ENCODE results near the gene MCF2L2.

The MCF2L2 gene

DNA sequence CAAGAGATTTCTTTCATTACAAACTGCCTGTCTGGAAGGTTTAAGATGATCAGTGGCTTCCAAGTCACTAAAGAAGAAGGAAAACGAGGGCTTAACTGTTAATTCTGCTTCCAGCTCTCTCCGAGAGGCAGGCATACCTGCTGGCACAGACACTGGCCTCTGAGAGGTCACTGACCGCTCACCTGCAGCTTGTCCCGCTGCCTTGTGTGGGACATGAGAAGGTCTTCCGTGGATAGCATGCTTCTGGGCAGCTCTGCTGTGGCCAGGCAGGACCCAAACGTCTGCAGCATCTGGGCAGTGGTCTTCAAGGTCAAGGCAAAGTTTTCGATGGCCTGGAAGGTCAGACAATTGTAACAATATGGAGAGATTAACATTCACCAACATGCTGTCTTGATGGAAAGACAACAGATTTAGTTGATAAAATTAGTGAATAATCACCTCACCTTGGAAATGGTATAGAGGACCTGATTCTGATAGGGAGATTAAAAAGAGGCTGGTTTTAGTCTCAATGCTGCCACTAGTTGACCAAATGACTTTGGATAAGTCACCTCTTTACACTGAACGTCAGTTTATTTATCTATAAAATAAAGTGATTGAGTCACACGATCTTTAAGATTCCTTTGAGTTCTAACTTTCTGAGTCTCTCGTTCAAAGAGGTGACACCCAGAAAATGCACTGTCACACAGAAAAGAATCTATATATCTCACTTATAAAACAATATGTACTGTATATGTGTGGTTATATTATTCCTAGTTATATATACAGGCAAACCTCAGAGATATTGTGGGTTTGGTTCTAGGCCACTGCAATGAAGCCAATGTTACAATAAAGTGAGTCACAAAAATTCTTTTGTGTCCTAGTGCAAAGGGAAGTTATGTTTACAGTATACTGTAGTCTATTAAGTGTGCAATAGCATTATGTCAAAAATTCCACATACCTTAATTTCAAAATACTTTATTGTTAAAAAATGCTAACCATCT, 110.2 kb downstream of the MCF2L2 start:
- DNase-seq, result no peak

DNA sequence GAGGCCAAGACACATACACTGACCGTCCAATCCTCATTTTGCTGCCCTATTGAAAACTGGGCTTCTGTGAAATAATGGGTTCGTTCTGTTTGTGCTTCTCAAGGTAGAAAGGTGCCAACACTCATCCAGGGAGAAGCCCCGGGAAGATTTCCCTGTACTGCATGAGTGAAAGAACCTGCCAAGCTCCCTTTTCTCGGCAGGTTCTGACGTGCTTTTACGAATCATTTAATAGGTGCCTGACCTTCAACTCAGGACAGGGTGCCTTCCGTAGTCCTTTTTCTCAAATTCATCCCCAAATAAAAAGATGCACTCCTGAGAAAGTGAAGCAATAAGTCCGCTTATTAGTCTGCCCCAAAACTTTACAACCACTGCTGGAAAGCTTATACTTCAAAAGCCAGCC, 111.1 kb downstream of the MCF2L2 start:
- DNase-seq, result no peak

DNA sequence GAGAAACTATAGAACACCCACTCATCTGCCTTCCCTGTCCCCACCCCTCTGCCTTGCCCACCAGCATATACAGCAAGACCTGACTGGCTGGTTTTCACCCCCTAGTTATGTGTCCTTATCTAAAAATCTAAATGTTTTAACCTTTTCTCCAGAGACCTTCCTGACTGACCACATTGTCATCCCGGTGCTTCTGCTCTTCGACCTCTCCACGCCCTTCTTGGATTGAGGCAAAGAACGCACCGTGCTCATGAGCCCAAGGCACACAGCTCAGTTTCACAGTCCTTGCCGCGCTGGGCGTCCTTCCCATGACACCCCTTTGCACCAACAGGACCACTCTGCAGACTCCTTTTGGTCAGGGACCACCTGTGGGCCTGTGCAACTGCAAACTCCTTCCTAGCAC, 112.7 kb downstream of the MCF2L2 start:
- no peak for DNase-seq

DNA sequence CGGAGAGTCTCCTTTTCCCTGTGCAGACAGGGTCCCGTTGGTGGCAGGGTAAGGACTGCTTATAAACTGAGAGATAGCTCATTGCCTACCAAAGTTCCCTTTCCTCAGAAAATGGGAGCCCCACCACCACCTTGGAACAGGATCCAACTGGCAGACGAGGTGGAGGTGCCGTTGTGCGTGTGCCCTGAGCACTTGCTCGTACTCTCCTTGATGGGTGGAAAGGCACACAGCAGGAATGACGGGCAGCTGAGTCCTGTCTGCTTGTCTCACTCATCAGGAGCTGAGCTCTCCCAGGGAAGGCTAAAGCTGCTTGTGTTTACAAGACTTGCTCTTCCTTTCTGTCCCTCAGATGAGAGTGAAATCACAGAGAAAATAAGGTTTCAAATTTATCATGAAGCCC, 114.7 kb downstream of the MCF2L2 start:
- DNase-seq, result no peak

DNA sequence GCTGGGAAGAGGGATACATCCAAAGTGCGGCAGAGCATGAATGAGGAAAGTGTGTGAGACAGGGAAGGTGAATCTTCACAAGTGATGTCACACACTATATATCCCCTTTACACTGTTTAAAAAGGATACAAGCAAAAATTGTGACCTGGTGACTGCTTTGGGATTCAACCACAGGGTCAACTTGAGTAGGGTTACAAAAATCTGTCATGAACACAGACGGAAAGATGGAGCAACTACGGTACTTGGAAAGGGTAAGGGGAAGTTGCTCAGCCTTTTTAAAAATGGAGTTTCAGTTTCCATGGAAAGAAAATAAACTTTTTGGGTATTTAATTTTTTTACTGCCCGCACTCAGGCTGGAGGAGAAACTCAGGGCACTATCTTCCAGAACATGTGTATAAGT, 115.1 kb downstream of the MCF2L2 start:
- no peak for DNase-seq

DNA sequence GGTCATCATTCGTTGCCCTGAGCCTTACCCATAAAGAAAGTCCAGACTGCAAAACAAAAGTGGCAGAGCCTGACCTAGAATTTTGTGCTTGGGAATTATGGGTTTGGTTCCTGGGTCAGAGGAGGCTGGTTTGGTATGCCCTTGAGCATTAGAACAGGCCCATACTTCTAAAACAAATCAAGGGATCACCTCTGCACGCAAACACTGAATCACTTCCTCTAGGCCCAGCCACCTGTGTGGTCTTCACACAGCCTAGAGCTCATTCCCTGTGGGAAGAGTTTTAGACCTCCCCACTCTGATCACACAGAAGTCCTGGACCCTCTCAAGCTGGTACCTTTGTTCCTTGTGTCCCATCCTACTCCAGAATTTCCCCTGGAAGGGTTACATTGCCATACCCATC, 116.0 kb downstream of the MCF2L2 start:
- DNase-seq, result no peak

DNA sequence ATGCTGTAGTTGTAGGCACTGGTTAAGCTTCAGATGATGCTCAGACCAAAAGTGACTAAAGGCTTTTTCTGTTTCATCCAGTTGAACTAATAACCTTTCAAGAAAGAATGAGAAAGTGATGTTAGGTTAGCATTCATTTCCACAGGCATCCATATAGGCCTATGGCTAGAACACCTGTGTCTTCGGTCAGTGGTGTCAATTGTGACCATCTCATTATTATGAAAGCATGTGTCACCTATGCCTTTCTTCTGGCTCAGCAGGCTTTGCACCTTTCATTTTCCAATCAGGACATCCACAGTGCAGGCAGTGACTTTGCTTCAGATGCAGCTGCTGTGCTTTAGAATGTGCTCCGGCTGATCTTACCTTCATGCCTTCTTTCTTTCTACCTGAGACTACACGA, 117.5 kb downstream of the MCF2L2 start:
- DNase-seq, result no peak

DNA sequence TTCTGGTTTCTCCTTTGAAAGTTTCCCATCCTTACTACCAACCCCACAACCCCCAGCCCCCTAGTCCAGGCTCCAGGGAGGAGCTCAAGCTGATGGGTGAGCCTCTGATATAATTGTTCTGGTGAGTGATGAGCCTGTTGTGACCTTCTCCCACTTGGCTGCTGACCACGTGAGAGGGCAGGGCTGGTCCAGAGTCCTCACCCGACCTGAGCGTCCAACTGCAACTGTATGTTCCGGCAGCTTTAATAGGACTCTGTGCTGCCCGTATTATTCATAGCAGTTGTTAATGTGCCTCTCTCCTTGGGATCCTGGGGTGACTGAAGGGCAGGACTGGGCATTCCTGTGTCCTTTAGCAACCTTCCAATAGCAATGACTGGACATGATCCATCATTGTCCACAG, 119.1 kb downstream of the MCF2L2 start:
- no peak for DNase-seq

DNA sequence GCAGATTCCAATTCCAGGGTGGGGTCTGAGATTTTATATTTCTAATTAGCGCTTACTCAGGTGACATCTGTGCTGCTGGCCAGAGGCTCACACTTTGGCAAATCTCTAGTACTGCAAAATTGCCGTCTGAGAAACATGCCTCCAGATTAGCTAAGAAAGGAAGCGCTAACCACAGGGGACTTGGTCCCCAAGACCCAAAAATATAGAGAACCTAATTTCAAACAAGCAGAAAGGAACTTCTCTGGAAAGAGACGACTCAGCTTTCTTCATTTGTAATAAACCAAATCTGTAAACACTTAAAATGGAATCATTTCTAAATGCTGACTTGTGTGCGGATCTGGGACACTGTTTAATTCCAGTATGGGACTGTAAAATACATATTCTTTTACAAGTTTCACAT, 119.7 kb downstream of the MCF2L2 start:
- no peak for DNase-seq

DNA sequence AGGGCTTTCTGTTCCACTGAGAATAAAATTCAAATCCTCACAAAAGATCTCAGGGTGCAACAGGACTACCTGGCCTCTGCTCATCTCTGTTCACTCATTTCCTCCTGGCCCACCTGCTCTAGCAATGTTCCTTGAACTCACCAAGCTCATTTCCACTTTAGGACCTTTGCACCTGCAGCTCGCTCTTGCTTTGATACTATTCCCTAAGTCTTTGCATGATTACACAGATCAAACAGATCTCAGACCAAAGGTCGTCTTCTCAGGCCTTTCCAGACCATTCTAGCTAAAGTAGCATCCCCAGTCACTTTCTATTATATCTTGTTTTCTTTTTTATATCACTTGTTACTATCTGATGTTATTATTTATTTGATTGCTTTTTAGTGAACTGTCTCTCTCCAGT, 120.7 kb downstream of the MCF2L2 start:
- DNase-seq, result no peak

DNA sequence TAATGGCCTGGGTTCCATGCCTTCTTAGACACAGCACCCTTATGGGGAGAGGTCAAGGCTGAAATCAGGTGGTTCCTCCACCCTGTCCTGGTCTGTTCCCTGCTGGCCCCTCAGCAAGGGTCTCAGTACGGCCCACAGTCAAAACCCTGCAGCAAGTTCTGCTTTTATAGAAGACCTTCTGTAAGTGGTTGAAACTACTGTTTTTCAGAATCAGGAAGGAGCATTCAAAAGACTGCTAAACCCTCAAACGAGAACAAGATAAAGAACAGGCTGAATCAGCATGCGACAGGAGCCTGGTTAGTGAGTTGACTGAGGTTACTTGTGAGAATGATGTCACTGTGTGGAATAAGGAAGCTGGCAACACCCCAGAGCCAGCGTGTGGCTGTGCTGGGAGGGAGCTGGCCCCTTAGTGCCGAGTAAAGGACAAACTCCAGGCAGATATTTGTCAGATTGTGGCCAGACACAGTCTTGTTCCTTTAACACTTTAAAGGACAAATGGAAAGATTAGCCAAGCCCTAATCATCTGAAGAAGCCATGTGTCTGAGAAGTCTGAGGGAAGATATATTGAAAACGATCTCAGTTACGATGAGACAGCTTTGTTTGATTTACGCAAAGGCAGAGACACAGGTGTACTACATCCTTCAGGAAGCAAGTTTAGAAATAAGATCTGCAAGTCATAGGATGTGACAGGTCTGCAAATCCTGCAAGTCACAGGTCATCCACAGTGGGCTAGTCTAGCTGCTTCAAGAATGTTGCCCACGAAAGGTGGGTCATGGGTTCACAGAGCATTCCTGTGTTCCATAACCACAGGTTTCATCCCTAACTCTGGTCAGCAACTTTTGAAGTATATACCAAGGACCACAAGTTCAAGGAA, 121.4 kb downstream of the MCF2L2 start:
- DNase-seq, result no peak

DNA sequence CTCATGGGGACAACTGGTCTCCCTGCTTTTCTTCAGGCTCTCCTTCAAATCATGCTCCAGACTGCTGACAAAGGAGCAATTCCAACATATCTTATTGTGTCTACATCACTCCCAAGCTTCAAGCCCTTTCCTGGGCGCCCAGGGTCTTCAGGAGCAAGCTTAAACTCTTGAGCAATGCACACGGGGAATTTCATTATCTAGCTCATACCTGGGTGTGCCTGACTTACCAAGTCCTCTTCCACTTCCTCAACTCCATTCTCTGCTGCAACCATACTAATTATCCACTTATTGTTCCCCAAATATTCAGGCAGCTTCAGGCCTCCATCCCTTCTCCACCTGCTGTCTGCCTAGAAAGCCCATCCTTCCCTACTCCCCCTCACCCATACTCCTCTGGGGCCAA, 124.7 kb downstream of the MCF2L2 start:
- DNase-seq, result no peak

DNA sequence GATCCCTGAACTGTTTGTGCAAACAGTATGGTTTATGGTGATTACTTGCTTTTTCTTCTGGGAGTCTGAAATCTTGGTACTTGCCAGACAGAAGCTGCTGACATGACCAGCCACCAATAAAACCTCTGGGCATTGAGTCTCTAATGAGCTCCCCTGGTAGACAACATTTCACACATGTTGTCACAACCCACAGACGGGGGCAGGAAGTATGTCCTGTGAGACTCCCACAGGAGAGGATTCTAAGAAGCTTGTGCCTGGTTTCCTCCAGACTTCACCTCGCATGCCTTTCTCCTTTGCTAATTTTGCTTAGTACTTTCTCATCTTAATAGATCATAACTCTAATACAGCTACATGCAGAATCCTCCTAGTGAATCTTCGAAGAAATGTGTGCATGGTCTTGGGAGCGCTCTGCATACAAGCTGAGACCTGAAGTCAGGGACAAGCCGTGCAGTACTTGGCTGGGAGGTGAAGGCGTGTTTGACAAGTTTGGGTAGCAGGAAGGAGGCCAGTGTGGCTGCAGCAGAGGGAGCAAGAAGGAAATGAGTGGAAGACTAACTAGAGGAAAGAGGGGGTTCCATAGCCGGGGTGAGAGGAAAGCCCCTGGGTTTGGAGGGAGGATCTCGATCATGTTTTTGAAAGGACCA, 126.4 kb downstream of the MCF2L2 start:
- DNase-seq, result no peak

DNA sequence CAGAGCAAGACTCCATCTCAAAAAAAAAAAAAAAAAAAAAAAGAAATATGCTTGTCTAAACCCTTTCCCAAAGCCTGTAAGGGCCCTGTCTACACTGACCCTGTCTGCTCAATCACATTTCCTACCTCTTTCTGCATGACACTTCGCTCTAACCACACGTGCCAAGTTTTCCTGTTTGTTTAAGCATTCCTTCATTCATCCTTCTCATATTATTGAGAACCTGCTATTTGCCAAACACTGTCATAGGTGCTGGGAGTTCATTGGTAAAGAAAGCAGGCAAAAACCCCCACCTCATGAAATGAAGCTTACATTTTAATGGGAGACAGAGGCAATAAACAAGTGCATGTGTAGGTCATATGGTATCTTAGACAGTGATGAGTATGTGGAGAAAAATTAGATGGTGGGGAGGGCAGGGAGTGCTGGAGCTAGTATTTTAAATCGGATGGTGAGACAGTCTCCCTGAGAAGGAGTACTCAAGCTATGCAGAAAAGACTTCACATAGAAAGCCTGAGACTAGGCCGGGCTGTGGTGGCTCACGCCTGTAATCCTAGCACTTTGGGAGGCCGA, 127.3 kb downstream of the MCF2L2 start:
- DNase-seq, result no peak

DNA sequence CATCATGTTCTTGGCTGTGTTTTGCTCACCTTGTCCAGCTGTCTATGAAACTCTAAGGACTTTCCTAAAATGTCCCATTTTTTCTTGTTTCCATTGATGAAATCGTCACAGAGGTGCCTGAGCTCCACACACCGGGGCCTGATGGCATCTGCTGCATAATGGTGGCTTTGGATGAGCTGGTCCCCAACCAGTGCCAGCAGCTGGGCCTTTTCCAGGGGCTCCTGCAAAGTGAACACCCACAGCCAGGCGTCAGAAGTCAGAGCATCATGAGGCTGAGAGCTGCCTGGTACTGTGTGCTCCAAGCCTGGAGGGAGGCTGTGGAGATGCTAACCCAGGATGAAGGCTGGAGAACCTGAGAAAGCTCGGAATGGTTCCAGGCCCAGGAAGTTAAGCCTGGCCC, 128.4 kb downstream of the MCF2L2 start:
- no peak for DNase-seq

DNA sequence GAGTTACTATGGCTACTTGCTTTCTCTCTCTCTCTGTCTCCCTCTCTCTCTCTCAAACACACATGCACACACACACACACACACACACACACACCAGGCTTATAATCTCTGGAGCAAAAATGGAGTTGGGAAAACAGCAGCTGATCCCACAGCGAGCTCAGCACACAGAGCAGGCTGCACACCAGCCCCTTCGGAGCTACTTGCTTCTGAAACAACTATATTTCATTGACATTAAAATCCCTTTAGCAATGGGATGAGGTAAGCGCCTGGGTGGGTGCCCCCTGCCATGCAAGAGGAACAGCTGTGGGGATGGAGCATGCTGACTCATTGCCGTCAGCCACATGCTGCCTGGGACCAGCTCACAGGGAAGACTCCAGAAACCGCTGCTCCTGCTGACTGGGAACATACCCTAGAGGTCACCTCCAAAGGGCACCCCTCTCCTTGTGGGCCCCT, 129.7 kb downstream of the MCF2L2 start:
- peak; percentile 93 for DNase-seq

DNA sequence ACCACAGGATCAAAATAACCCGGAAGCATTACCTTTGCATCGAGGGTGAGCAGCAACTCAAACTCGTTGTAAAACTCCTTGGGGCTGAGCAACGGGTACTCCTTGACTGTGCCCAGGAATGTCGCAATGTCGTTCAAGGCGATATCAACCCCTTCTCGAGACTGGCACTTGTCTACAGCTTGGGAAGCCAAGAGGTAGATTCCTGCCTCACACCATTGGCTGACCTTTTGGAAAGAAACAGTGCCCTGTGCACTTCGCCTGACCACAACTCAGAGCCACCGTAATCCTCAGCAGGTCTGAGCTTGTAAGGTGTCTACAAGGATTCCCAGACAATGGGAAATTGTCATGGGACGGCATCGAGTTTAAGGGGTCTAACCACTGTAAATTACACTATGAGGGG, 131.5 kb downstream of the MCF2L2 start:
- DNase-seq, result no peak

DNA sequence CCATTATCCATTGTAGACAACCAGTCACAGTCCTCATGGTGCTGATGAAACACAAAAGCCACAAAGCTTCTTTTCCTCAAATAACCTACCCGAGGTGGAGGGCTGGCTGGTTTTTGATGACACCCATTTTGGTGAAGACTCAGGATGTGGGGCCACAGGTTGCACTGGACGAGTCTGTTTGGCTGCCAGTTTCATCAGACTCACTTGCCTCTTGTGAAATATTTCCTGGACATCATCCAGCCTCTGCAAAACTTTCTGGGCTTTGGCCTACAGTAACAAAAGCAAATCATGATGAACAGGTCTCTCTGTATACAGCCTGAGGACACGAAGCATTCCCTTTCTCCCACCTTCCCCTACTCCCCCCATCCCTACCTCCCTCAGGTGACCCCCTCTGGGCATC, 133.2 kb downstream of the MCF2L2 start:
- DNase-seq, result no peak

DNA sequence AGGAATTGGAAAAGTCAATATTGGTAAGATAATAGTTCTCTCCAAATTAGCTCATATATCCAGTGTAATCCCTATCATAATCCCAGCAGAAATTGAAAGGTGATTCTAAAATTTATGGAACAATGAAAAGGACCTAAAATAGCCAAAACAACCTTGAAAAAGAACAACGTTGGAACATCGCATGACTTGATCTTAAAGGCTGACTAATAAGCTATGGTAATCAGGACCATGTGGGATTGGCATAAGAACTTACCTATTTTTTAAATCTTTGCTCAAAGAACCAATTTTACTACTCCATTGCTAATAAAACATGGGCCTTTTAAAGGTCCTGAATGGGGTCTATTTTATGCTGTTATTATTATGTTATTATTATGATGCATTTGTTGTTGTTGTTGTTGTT, 134.5 kb downstream of the MCF2L2 start:
- no peak for DNase-seq

DNA sequence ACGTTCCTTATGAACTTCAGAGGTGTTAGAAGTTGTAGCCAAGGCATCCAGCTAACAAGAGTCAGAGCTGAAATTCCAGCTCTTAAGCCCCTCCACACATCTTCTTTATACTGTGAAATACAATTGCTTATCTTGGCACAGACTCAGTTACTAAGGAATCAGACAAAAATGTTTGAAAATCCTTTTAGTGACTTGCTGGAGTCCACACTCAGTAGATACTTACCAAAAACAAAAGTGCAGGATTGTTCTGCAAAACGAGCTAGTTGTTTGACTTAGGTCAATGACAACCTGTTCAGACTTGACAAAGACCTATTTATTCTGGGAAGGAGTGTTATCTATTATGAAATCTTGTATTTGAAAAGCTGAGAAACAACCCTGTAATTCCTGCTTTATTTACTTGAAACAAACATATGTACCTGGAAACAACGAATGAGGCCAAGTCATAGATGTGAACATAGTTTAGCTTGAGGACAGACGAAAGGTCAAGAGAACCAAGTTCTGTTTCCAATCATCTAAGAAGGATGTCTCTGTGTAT, 136.9 kb downstream of the MCF2L2 start:
- DNase-seq, result no peak

DNA sequence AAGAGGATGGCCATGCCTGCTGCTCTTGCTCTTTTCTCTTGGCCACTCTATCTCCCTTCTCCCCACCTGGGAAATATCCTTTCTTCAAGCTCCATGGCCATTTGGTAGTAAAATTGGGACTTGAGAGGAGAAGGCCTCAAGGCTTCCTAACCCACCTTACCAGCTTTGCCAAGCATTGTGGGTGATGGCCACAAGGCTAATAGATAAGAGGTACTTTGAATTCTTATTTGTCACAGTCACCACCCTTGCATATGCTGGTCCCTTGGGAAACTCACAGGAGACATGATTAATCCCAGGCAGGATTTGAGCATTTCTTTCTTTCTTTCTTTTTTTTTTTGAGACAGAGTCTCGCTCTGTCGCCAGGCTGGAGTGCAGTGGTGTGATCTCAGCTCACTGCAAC, 138.2 kb downstream of the MCF2L2 start:
- DNase-seq, result no peak

DNA sequence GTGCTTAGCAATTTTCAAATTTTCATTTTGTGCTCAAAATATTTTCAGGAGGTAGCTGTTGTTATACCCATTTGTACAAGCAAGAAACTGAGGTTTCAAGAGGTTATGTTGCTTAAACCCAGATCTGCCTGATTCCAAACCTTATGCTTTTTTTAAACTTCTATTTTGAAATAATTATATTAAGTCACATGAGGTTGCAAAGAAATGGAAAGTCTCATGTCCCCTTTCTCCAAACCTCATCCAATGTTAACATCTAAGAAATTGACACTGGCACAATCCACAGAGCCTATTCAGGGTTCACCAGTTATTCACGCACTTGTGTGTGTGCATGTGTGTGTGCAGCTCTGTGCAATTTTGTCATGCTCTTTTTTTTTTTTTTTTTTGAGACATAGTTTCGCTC, 140.3 kb downstream of the MCF2L2 start:
- no peak for DNase-seq
